ENCODE results near the gene PRR12. TPM values are rescaled to one million over a fixed set of nuclear protein-coding genes. Genes with fewer than 3 reads are reported as not detected.

Gene PRR12
- total RNA-seq, 1 experiment from 2014 or later, result 8.7 TPM

DNA sequence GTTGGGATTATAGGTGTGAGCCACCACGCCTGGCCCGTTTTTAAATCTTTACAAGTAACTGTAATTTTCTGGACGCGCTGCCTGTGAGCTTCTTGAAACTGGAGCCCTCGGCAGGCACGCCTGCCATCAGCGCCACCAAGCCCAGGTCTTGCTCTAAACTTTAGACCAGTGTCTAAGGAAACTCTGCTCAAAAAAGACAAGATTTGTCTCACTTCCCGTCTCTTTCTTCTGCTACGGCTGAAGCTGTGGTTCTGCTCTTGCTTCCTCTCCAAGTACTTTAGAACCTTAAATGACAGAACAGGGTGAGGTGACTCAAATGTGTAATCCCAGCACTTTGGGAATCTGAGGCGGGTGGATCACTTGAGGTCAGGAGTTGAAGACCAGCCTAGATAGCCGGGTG, 38.2 kb upstream of the PRR12 start:
- no peak overlapping the region for H3K4me2 ChIP-seq (ENCODE audit: low read depth, low read length, poor library complexity, severe bottlenecking)
- H3K36me3 ChIP-seq (ENCODE audit: insufficient read depth, low read length), result peaks cover 21% of the 10 kb centered on the region
- no peak overlapping the region for H2AFZ ChIP-seq (ENCODE audit: low read length)
- H3K9me2 ChIP-seq (replicated peaks; ENCODE audit: insufficient read depth, low read length), result no peaks in the 10 kb centered on the region
- H3K9me3 ChIP-seq (ENCODE audit: low read length), result no peaks in the 10 kb centered on the region
- no peaks in the 10 kb centered on the region for H3K4me1 ChIP-seq (ENCODE audit: low read length)
- H3K9ac ChIP-seq (ENCODE audit: low read length), result no peak overlapping the region
- no peak overlapping the region for H3K4me3 ChIP-seq (ENCODE audit: low read length)
- no peak overlapping the region for H3K27ac ChIP-seq (ENCODE audit: low read length)
- H3K79me2 ChIP-seq (ENCODE audit: low read length), result no peaks in the 10 kb centered on the region
- no peak for DNase-seq
- no peaks in the 10 kb centered on the region for H3K27me3 ChIP-seq (ENCODE audit: low read length)
- H4K20me1 ChIP-seq (ENCODE audit: insufficient read depth, low read depth, low read length), result no peaks in the 10 kb centered on the region; the same call in 1 of the 2 replicates

DNA sequence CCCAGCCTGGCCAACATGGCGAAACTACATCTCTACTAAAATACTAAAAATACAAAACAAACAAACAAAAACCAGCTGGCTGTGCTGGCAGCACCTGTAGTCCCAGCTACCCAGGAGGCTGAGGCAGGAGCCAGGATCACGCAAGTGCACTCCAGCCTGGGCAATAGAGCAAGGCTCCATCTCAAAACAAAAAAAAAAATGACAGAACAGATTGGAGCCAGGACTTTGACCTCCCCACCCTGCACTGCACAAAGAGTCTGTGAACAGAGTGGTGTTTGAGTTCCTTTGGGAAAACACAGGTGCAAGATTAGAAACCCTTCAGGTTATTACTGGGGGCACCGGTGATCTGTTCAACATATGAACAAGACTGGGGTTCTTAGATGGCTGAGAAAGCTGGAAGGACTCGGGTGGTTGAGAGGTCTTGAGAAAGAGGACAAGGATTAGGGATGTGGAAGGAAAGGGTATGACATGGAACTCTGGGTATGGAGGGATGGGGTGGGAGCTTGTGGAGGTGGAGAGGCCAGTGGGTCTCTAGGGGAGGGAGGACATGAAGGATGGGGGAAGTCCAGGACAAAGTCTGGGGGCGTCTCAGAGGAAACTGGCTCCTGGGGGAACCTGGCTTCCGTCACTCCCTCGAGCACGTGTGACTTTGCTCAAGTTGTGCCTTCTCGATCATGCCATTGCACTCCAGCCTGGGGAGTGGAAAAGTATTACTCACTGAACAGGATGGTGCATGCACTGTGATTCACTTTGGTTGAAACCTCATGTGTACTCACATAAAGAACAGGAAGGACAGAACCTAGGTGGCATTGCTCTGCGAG, 37.3 kb upstream of the PRR12 start:
- Histone ChIP-seq H3K4me2 (ENCODE audit: low read depth, low read length, poor library complexity, severe bottlenecking) (no peak overlapping the region), H4K20me1 (ENCODE audit: insufficient read depth, low read depth, low read length) (no peaks in the 10 kb centered on the region; the same call in 1 of the 2 replicates), H3K4me3 (ENCODE audit: low read length) (no peak overlapping the region), H3K9me3 (ENCODE audit: low read length) (no peaks in the 10 kb centered on the region), H3K4me1 (ENCODE audit: low read length) (no peaks in the 10 kb centered on the region), H3K9ac (ENCODE audit: low read length) (no peak overlapping the region), H3K27ac (ENCODE audit: low read length) (no peak overlapping the region), H3K79me2 (ENCODE audit: low read length) (no peaks in the 10 kb centered on the region), H3K9me2 (replicated peaks; ENCODE audit: insufficient read depth, low read length) (no peaks in the 10 kb centered on the region), H3K36me3 (ENCODE audit: insufficient read depth, low read length) (peaks cover 24% of the 10 kb centered on the region), H3K27me3 (ENCODE audit: low read length) (no peaks in the 10 kb centered on the region), H2AFZ (ENCODE audit: low read length) (no peak overlapping the region)
- DNase-seq, result peak; percentile 41

- Histone ChIP-seq H3K4me1 (ENCODE audit: low read length) (no peaks in the 10 kb centered on the region), H3K27ac (ENCODE audit: low read length) (no peak overlapping the region)
These were observed 36.2 kb upstream of the PRR12 start for GRCh38 chr19:49554701-49555181.

DNA sequence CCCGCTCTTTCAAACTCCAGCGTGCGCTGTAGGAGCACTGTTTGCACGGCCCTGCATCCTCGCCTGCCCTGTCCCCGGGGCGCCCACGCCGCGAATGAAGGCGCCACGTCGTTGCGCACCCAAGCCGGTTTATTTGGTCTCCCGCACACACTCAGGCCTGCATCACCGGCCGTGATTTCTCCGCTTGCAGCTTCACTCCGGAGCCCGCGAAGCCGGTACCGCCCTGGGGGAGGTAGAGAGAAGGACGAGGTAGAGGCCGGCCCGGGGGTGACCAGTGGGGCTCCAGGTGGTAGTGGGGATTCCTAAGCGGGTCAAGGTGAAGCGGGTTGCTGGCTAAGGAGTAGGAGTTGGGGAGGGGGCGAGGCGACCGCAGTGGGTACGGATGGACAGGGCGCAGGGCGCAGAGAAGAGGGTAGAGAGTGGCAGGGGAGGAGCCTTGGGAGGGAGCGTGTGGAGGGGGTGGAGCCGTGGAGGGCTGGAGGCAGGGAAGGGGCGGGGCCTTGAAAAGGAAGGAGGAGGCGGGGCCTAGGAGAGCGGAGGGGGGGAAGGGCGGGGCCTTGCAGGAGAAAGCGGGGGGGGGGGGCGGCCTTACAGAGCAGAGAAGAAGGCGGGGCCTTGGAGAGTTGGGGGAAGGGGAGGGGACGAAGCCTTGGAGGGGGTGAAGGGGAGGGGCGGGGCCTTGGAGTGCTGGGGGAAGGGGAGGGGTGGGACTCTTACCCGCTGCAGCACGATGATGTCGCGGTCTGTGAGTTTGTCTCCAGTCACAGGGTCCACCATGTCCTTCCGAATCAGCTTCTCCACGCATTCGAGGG, 35.2 kb upstream of the PRR12 start:
- Histone ChIP-seq H3K9ac (ENCODE audit: low read length) (no peak overlapping the region), H3K27ac (ENCODE audit: low read length) (no peak overlapping the region), H3K4me2 (ENCODE audit: low read depth, low read length, poor library complexity, severe bottlenecking) (no peak overlapping the region), H2AFZ (ENCODE audit: low read length) (no peak overlapping the region), H4K20me1 (ENCODE audit: insufficient read depth, low read depth, low read length) (no peaks in the 10 kb centered on the region; the same call in 1 of the 2 replicates), H3K9me3 (ENCODE audit: low read length) (no peaks in the 10 kb centered on the region), H3K4me3 (ENCODE audit: low read length) (no peak overlapping the region), H3K9me2 (replicated peaks; ENCODE audit: insufficient read depth, low read length) (no peaks in the 10 kb centered on the region), H3K27me3 (ENCODE audit: low read length) (no peaks in the 10 kb centered on the region), H3K36me3 (ENCODE audit: insufficient read depth, low read length) (peaks cover 24% of the 10 kb centered on the region), H3K4me1 (ENCODE audit: low read length) (no peaks in the 10 kb centered on the region), H3K79me2 (ENCODE audit: low read length) (peaks cover under 1% of the 10 kb centered on the region; the same call in 1 of the 2 replicates)
- DNase-seq, result peak; percentile 94

More at GRCh38 chr19:49554701-49555181, 36.2 kb upstream of the PRR12 start:
- Histone ChIP-seq H3K9me3 (ENCODE audit: low read length) (no peaks in the 10 kb centered on the region), H4K20me1 (ENCODE audit: insufficient read depth, low read depth, low read length) (no peaks in the 10 kb centered on the region; the same call in 1 of the 2 replicates), H3K9me2 (replicated peaks; ENCODE audit: insufficient read depth, low read length) (no peaks in the 10 kb centered on the region), H3K4me2 (ENCODE audit: low read depth, low read length, poor library complexity, severe bottlenecking) (no peak overlapping the region), H3K9ac (ENCODE audit: low read length) (no peak overlapping the region), H3K4me3 (ENCODE audit: low read length) (no peak overlapping the region), H3K79me2 (ENCODE audit: low read length) (no peaks in the 10 kb centered on the region), H2AFZ (ENCODE audit: low read length) (no peak overlapping the region), H3K27me3 (ENCODE audit: low read length) (no peaks in the 10 kb centered on the region), H3K36me3 (ENCODE audit: insufficient read depth, low read length) (peaks cover 24% of the 10 kb centered on the region)
- DNase-seq, result no peak

DNA sequence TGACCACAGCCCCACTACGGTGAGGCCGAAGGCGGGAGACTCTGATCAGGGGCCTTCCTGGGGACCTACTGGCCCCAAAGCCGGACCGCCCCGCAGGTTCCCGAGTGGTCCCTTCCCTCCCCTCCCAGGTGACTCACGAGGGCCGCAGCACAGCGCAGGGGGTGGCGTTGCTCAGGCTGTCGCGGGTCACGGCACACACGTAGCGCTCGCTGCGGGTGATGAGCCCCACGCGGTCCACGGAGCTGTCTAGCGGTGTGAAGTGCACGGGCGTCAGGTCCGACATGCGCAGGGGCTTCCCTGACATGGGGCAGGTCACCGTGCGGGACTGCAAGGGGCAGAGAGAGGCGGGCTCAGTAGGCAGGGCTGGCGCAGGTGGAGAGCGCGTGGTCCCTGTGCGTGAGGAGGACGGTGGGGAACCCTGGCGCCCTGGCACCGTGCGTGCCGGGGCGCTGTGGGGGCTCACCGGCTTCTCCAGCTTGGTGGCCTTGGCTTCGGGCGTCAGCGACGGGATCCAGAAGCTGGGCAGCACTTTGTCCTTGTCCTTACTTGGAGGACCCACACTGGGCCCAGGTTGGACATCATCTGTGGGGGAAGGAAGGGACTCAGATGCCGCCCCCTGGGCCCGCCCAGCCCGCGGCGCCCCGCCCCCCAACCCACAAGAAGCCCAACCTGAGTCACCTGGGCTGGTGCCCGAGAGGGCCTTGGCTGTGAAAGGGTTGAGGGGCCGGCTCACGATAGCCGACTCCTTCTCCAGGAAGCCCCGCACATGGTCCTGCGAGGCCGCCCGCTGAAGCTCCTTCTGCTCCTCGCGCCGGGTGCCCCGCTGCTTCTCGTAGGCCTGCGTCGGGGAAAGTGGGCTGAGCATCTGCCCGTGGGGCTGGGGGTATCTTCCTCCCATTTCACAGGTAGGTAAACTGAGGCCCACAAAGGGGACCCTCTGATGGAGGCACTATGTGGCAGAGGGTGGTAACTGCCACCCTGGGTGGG, 34.3 kb upstream of the PRR12 start:
- H3K36me3 ChIP-seq (ENCODE audit: insufficient read depth, low read length), result peaks cover 24% of the 10 kb centered on the region
- H3K4me1 ChIP-seq (ENCODE audit: low read length), result no peaks in the 10 kb centered on the region
- H3K9me2 ChIP-seq (replicated peaks; ENCODE audit: insufficient read depth, low read length), result no peaks in the 10 kb centered on the region
- no peak overlapping the region for H2AFZ ChIP-seq (ENCODE audit: low read length)
- no peak overlapping the region for H3K4me3 ChIP-seq (ENCODE audit: low read length)
- no peaks in the 10 kb centered on the region; the same call in 1 of the 2 replicates for H4K20me1 ChIP-seq (ENCODE audit: insufficient read depth, low read depth, low read length)
- peaks cover 9% of the 10 kb centered on the region; the same call in 1 of the 2 replicates for H3K79me2 ChIP-seq (ENCODE audit: low read length)
- H3K9ac ChIP-seq (ENCODE audit: low read length), result no peak overlapping the region
- H3K27ac ChIP-seq (ENCODE audit: low read length), result no peak overlapping the region
- no peaks in the 10 kb centered on the region for H3K27me3 ChIP-seq (ENCODE audit: low read length)
- H3K4me2 ChIP-seq (ENCODE audit: low read depth, low read length, poor library complexity, severe bottlenecking), result no peak overlapping the region
- H3K9me3 ChIP-seq (ENCODE audit: low read length), result no peaks in the 10 kb centered on the region
- DNase-seq, result no peak

DNA sequence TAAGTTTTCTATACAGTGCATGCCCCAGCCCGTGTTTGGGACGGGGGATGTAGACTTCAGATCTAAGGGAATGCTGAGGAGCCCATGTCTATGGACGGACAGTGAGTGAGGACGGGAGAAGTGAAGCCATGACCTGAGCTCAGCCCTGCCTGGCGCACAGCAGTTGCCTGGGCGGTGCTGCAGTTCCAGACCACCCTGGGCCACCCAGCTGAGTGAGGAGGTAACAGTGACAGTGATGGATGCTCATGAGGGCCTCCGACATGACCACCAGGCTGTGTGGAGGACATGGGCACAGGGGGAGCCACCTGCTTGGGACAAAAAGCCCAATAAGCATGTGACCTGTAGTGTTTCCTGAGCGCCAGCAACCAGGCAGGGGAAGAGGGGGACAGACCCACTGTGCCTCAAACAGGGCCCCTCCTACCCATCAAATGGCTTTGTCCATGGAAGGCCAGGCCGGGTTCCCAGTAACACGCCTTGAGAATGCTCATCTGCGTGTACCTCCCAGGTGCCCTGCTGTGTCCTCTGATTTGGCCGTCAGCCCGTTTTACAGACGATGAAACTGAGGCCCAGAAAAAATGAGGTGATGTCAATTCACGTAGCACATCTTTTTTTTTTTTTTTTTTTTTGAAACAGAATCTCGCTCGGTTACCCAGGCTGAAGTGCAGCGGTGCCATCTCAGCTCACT, 33.2 kb upstream of the PRR12 start:
- DNase-seq, result no peak
- Histone ChIP-seq H3K9me2 (replicated peaks; ENCODE audit: insufficient read depth, low read length) (no peaks in the 10 kb centered on the region), H3K4me3 (ENCODE audit: low read length) (no peak overlapping the region), H3K79me2 (ENCODE audit: low read length) (peaks cover 20% of the 10 kb centered on the region), H3K4me1 (ENCODE audit: low read length) (no peaks in the 10 kb centered on the region), H3K9me3 (ENCODE audit: low read length) (no peaks in the 10 kb centered on the region), H3K27me3 (ENCODE audit: low read length) (no peaks in the 10 kb centered on the region), H3K36me3 (ENCODE audit: insufficient read depth, low read length) (peaks cover 24% of the 10 kb centered on the region), H3K27ac (ENCODE audit: low read length) (no peak overlapping the region), H3K9ac (ENCODE audit: low read length) (no peak overlapping the region), H2AFZ (ENCODE audit: low read length) (no peak overlapping the region), H3K4me2 (ENCODE audit: low read depth, low read length, poor library complexity, severe bottlenecking) (no peak overlapping the region), H4K20me1 (ENCODE audit: insufficient read depth, low read depth, low read length) (no peaks in the 10 kb centered on the region; the same call in 1 of the 2 replicates)

- no peak overlapping the region for H3K27ac ChIP-seq (ENCODE audit: low read length)
- no peak overlapping the region for H3K4me3 ChIP-seq (ENCODE audit: low read length)
These were observed 32.4 kb upstream of the PRR12 start for GRCh38 chr19:49558591-49558990.

More at GRCh38 chr19:49558591-49558990, 32.4 kb upstream of the PRR12 start:
- H2AFZ ChIP-seq (ENCODE audit: low read length), result no peak overlapping the region
- no peaks in the 10 kb centered on the region for H3K9me3 ChIP-seq (ENCODE audit: low read length)
- H3K79me2 ChIP-seq (ENCODE audit: low read length), result peaks cover 24% of the 10 kb centered on the region
- no peak overlapping the region for H3K4me2 ChIP-seq (ENCODE audit: low read depth, low read length, poor library complexity, severe bottlenecking)
- H4K20me1 ChIP-seq (ENCODE audit: insufficient read depth, low read depth, low read length), result no peaks in the 10 kb centered on the region; the same call in 1 of the 2 replicates
- H3K9me2 ChIP-seq (replicated peaks; ENCODE audit: insufficient read depth, low read length), result no peaks in the 10 kb centered on the region
- H3K36me3 ChIP-seq (ENCODE audit: insufficient read depth, low read length), result peaks cover 24% of the 10 kb centered on the region
- no peak overlapping the region for H3K9ac ChIP-seq (ENCODE audit: low read length)
- no peak for DNase-seq
- no peaks in the 10 kb centered on the region for H3K4me1 ChIP-seq (ENCODE audit: low read length)
- no peaks in the 10 kb centered on the region for H3K27me3 ChIP-seq (ENCODE audit: low read length)

Data from Karpas-422 (cell line).